ENCODE data around the gene SLC16A6.
A peak's percentile ranks its signal among the peaks of the same experiment; 100 is the strongest.
"Not testable (repeated sequence)": the region's sequence is repeated elsewhere in the genome, so short reads cannot be mapped to it uniquely, and the experiment has no call there.

The SLC16A6 gene, protein sequence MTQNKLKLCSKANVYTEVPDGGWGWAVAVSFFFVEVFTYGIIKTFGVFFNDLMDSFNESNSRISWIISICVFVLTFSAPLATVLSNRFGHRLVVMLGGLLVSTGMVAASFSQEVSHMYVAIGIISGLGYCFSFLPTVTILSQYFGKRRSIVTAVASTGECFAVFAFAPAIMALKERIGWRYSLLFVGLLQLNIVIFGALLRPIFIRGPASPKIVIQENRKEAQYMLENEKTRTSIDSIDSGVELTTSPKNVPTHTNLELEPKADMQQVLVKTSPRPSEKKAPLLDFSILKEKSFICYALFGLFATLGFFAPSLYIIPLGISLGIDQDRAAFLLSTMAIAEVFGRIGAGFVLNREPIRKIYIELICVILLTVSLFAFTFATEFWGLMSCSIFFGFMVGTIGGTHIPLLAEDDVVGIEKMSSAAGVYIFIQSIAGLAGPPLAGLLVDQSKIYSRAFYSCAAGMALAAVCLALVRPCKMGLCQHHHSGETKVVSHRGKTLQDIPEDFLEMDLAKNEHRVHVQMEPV

DNA sequence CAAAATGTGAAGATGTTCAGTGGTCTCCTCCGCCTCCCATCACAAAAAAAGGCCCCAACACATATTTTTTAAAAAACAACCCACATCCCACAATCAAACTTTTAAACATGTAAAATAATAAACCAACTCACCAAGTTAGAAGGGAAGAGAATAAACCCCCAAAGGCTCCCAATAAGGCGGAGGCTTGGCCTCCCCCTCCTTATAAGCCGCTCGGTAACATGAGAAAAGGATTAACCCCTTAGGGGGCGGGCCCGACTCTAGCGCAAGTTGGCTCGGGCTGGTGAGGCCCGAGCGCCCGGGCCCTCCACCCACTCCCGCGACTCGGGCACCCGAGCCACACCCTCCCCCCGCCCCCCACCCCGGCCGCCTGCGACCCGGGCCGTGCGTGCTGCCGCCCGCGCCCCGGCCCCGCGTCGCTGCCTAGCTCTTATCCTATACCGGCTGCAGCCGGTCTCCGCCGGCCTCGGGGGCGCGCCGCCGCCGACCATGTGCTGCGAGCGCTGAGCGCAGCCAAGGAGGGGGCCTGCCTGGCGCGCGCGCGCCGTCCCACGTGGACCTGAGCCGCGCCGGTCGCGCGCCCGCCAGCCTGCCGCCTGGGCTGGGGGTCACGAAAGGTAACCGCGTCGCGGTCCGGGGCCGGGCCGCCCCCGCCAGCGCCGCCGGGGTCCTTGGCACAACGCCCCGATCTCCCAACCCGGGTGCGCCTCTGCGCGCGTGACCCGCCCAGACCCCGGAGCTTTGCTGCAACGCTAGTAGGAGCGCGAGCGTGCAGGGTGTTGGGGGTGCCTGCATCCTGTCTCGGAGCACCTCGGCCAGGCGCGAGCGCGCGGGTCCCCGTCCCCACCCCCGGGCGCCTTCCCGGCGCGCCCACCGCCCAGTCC is at the start of gene SLC16A6, which contains the start of gene ARSG:
TSS of gene SLC16A6 (minus strand) at position 173 of the 881 bp plus-strand sequence. CDS start 12,807 bp downstream, outside the sequence.
TSS of gene ARSG (plus strand) at position 541 of the 881 bp plus-strand sequence. CDS start 15,999 bp downstream, outside the sequence.
- DNase-seq: peak; percentile 94

- DNase-seq: no peak
Measured at GRCh38 chr17:68334393-68334792, 43.5 kb upstream of the SLC16A6 start.

- DNase-seq: not testable (repeated sequence)
Measured at GRCh38 chr17:68331932-68332331, 41.0 kb upstream of the SLC16A6 start.

GRCh38 chr17:68329331-68329730 is 38.4 kb upstream of the SLC16A6 start:
- no peak for DNase-seq

DNA sequence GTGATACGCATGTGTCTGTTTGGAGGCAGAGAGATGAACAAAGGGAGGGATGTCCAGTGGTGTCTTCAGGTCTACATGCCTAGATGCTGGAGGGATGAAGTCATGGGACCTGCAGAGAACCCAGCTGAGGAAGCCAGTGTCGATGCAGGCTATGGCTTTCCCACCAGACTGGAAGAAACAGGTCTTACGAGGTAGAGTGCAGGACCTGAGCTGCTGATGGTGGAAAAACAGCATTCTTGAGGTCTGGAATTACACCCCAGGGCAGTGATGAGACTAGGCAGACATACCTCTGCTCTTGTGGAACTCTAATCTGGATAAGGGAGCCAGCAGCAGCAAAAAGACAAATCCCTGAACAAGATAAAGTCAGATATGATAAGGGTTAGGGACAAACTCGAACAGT is 37.7 kb upstream of the SLC16A6 start:
- no peak for DNase-seq

- DNase-seq: no peak
Measured at GRCh38 chr17:68327823-68328557, 37.1 kb upstream of the SLC16A6 start.

- DNase-seq: no peak
Measured at GRCh38 chr17:68326681-68327080, 35.8 kb upstream of the SLC16A6 start.

DNA sequence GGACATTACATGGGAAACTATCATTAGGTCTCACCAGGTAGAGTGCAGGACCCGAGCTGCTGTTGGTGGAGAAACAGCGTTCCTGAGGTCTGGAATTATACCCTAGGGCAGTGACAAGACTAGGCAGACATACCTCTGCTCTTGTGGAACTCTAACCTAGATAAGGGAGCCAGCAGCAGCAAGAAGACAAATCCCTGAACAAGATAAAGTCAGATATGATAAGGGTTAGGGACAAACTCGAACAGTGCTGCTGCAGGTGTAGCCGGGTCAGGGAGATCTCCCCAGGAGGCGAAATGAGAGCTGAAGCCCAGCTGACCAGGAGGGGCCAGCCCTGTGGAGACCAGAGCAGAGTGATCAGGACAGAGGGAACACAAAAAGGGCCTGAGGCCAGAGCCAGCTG is 35.0 kb upstream of the SLC16A6 start:
- no peak for DNase-seq

DNA sequence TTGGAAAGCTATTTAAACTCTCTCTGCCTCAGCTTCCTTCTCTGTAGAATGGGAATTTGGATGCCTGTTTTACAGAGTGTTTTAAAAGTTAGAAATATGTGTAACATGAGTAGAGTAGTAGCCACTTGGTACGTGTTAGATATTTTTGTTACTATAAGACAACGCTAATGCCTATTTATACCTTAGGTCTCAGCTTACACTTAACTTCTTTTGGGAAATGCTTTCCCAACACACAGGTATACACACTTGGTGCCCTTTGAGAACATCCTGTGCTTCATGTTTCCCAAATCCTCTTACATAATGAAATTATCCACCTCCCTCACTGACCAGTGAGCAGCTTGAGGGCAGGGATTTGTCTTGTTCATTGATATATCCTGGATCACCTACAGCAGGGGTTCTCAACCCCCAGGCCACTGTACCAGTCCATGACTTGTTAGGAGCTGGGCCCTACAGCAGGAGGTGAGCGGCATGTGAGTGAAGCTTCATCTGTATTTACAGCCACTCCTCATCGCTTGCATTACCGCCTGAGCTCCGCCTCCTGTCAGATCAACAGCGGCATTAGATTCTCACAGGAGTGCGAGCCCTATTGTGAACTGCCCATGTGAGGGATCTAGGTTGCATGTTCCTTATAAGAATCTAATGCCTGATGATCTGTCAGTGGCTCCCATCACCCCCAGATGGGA is 33.9 kb upstream of the SLC16A6 start:
- DNase-seq: no peak

DNA sequence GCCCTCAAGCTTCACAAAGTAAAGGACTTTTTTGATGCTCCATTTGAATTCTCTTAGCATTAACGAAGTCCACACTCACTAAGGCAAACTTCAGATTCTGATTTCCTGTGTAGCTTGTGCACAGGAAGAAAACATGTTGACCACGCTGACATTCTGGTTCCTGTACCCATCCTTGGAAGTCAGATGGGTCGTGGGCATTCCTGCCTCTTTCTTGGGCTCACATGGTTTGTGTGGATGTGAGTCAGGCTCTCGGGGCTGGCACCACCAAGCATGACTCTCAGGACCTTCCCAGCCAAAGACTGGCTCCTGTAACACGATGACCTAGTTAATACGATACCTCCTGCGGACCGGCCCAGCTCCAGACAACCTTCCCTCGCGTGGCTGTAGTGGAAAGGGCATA is 33.2 kb upstream of the SLC16A6 start:
- no peak for DNase-seq

DNA sequence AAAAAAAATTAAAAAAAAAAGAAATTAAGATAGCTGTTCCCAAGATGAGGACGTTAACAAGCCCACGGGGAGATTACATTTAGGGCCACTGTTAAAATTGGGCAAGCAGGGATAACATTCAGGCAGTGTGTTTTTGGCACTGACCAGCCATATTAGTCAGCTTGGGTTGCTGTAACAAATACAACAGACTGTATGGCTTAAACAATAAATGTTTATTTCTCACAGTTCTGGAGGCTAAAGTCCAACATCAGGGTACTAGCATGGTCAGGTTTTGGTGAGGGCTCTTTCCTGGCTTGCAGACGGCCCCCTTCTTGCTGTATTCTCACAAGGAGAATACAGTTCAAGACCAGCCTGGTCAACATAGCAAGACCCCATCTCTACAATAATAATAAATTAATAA is 31.7 kb upstream of the SLC16A6 start:
- DNase-seq: no peak

GRCh38 chr17:68321556-68321954 is 30.6 kb upstream of the SLC16A6 start:
- no peak for DNase-seq

DNA sequence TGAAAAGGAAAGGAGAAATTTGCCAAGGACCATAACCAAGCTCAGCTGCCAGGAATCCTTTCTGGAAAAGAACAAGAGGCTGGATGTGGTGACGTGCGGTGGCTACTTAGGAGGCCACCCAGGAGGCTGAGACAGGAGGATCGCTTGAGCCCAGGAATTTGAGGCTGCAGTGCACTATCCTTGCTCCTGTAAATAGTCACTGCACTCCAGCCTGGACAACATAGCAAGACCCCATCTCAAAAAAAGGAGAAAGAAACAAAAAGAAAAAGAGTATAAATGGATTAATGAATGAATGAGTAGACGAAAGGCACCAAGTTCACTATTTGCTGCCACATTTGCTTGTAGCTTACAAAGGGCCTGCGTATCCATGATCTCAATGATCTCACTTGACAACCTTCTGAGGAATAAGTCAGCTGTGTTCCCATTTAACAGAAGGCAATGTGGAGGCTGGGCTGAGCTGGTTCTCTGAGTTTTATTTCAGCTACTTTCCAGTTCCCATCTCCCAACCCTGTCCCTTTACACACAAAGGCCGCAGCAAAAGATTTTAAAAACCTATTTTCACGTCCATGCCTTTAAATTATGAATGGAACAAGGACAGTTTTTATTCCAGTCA is 30.1 kb upstream of the SLC16A6 start:
- DNase-seq: no peak

DNA sequence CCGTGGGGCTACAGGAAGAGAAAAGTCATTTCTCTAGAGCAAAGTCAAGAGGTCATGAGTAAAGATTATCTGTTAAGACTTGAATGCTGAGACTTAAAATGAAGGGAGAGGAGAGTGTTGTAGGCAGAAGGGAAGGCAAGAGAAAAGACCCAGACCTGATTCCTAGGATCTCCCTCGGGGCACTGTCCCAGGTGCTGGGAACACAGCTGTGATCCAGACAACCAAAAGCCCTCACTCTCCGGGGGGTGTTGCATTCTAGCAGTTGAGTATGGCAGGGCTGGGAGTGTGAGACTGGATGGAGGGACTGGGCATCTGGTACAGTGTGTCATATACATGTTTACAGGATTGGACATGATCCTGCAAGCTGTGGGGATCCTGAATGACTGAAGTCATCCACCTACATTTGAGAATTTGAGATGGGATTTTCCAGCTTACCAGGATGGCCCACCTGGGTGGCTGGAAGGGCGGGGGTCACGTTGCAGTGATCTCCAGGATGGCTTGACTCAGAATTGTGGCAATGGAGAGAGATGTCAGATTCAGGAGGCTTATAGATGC is 29.5 kb upstream of the SLC16A6 start:
- DNase-seq: no peak

- no peak for DNase-seq
Measured at GRCh38 chr17:68319410-68320162, 28.7 kb upstream of the SLC16A6 start.

DNA sequence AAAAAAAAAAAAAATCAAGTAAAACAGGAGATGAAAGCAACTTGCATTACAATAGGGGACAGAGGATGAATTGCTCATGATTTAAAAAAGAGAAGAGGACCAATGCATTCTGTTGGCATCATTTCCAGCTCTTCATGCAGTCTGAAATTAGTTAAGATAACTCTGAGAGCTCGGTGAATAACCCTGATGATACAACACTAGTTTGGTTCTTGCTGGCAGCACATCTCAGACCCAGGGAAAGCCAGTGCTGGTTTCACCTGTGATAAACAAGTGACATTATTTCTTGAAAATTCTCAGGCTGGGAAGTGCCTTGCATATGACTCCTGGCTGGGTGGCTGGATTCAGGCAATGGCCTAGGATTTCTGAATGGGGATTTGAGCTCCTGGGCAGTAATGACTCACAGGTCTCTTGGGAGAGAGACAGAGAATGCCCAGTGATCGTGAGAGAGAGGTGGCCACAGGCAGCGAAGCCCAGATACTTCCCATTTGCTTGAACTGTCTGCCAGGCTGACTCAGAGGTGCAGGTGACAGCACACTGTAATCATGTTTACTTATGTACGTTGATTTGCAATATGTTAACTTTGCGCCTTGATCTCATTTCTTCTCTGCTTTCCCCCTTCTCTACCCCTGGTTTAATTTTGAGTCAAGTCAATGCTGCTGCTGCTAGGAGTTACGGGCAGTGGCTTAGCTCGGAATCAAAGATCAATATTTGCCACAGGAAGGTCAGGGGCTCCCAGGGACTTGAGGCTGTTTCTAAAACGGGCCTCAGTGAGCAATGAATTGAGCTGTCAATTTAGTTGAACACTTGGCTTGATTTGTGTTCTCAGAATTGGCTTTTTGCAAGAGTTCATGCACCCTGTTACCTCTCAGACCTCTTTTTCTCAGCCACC is 27.4 kb upstream of the SLC16A6 start:
- no peak for DNase-seq

- DNase-seq: no peak
Measured at GRCh38 chr17:68317458-68317857, 26.5 kb upstream of the SLC16A6 start.

DNA sequence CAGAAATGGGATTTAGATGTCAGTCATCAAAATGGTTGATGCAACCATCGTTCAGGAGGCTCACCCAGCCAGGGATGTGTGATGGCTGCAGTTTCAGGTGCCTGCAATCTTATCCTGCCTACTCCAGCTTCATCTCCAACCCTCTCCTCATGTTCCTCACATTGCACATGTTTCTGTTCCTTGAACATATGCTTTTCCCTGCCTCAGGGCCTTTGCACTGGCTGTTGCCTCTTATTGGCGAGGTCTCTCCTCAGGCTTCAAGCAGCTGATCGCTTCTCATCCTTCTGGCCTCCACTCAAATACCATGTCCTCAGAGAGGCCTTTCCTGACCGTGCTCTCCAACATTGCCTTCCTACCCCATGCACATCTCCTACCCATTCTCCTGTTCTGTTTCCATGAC is 25.0 kb upstream of the SLC16A6 start:
- no peak for DNase-seq

DNA sequence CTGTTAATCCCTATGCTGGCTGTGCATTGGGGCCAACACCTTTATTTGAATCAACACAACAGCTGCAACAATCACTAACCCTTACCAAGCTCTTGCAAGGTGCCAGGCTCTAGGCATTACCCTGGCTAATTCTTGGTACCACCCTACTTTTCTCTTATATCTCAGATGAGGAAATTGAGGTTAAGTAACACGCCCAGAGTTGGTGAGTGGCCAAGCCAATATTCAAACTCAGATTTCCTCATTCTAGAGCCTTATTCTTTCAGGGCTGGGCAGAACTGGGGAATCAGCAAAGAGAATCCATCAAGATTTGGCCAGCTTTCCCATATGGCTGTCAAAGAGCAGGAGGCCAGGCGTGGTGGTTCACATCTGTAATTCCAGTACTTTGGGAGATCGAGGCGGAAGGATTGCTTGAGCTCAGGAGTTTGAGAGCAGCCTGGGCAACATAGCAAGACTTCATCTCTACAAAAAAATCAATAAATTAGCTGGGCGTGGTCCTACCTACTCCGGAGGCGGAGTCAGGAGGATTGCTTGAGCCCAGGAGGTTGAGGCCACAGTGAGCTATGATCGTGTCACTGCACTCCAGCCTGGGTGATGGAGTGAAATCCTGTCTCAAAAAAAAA is 24.1 kb upstream of the SLC16A6 start:
- DNase-seq: no peak
